B cell (primary cell): ENCODE results near the gene ITPR2.

Experiments
- CTCF ChIP-seq: fragments of 200-600 bp; IDR thresholded peaks from one replicate; pipeline ENCODE4 v1.8.0; 2022; ENCODE audit warnings: antibody characterized with exemption, mild to moderate bottlenecking
- EZH2 ChIP-seq: IDR thresholded peaks from 2 replicates; pipeline ENCODE4 v1.6.1; 2012; ENCODE audit warnings: borderline replicate concordance, low read depth, mild to moderate bottlenecking, moderate library complexity, low read length; ENCODE audit not compliant: insufficient read depth, poor library complexity, severe bottlenecking

- TF ChIP-seq EZH2 (no peak), CTCF (no peak)
Observed at GRCh38 chr12:26822026-26822425, 11.0 kb downstream of the ITPR2 start.
